Gastrocnemius medialis (tissue), 4 donors: ENCODE measurements around the gene SLX9.

Source experiments
- CTCF ChIP-seq, 5 experiments: fragments of 450-650 bp in 3 of 5; fragments of 200-600 bp in 2 of 5; sonication (generic) in 2 of 5; IDR thresholded peaks in 4 of 5; conservative IDR thresholded peaks in 1 of 5; 1 replicate in 4 of 5; 2 replicates in 1 of 5; pipeline ENCODE4 v1.5.1; 2016 to 2019; ENCODE audit warnings: antibody characterized with exemption in 5 of 5, mild to moderate bottlenecking in 3 of 5, moderate library complexity in 3 of 5
- POLR2A ChIP-seq, 2 donors: fragments of 450-650 bp; IDR thresholded peaks; one replicate each; pipeline ENCODE4 v1.6.1; 2017; ENCODE audit warnings: antibody characterized with exemption in 2 of 2, mild to moderate bottlenecking in 2 of 2, moderate library complexity in 2 of 2

- TF ChIP-seq POLR2A (IDR thresholded peaks at IDR 0.05), result no peak
- no peak for TF ChIP-seq CTCF (IDR thresholded peaks at IDR 0.05 in 4 of 5, conservative IDR thresholded peaks at IDR 0.05 in 1 of 5)
These were observed 10.5 kb upstream of the SLX9 start for GRCh38 chr21:44929242-44929798.
